Fibroblast of mammary gland (primary cell): ENCODE results near the gene CDC42EP4.
A peak's percentile ranks its signal among the peaks of the same experiment; 100 is the strongest.

Experiments used
- DNase-seq: peaks from one replicate; pipeline ENCODE4 v3.0.0-alpha.2; 2010; ENCODE audit warnings: low read depth
- H3K4me3 ChIP-seq: 2 replicates; pipeline ENCODE4 v1.5.1; 2011; ENCODE audit warnings: low read depth, mild to moderate bottlenecking, low read length, moderate library complexity; ENCODE audit not compliant: control insufficient read depth
- TF ChIP-seq, protein P1 (sequence below): conservative IDR thresholded peaks from 2 replicates; pipeline ENCODE4 v1.5.1; 2011; ENCODE audit warnings: low read depth, low read length, inconsistent platforms; ENCODE audit not compliant: control insufficient read depth, insufficient read depth

The CDC42EP4 gene

GRCh38 chr17:73291260-73291801 lies 20.5 kb downstream of the CDC42EP4 start:
- DNase-seq = peak; percentile 96
- peak overlapping the region; percentile 19 for H3K4me3 ChIP-seq
- TF ChIP-seq, protein P1, sequence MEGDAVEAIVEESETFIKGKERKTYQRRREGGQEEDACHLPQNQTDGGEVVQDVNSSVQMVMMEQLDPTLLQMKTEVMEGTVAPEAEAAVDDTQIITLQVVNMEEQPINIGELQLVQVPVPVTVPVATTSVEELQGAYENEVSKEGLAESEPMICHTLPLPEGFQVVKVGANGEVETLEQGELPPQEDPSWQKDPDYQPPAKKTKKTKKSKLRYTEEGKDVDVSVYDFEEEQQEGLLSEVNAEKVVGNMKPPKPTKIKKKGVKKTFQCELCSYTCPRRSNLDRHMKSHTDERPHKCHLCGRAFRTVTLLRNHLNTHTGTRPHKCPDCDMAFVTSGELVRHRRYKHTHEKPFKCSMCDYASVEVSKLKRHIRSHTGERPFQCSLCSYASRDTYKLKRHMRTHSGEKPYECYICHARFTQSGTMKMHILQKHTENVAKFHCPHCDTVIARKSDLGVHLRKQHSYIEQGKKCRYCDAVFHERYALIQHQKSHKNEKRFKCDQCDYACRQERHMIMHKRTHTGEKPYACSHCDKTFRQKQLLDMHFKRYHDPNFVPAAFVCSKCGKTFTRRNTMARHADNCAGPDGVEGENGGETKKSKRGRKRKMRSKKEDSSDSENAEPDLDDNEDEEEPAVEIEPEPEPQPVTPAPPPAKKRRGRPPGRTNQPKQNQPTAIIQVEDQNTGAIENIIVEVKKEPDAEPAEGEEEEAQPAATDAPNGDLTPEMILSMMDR = no peak

DNA sequence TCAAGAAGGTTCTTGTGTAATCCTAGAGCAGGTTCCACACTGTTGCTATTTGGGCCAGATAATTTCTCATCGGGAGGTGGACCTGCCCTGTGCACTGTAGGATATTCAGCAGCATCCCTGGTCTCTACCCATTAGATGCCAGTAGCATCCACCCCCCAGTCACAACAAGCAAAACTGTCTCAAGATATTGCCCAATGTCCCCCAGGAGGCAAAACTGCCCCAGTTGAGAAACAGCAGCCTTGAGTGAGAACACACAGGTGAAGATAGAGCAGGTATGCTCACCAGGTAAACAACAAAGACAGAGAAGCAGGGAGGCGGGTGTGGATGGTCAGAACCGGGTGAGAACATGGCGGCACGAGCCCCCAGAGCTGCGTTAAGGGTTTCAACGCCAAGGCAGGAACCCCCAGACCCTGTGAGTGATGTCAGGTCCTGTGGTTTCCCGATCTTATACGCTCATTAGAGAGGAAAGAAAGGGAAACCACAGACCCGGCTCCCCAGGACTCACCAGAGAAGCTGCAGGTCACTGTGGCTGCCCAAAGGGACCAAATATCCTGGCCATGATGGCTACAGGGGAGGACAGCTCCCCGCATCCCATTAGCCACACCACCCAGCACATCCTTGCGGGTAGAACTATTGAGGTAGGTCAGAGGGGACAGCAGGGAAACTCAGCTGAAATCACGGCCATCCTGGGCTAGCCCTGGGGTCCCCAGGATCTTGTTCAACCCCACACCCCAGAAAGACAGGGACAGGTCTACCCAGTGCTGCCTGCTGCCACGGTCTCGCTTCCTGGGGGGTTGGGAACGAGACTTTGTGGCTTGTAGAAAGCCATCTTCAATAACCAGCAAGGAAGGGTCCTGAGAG lies 21.2 kb downstream of the CDC42EP4 start:
- TF ChIP-seq, protein P1 = no peak
- H3K4me3 ChIP-seq = no peak overlapping the region
- no peak for DNase-seq

DNA sequence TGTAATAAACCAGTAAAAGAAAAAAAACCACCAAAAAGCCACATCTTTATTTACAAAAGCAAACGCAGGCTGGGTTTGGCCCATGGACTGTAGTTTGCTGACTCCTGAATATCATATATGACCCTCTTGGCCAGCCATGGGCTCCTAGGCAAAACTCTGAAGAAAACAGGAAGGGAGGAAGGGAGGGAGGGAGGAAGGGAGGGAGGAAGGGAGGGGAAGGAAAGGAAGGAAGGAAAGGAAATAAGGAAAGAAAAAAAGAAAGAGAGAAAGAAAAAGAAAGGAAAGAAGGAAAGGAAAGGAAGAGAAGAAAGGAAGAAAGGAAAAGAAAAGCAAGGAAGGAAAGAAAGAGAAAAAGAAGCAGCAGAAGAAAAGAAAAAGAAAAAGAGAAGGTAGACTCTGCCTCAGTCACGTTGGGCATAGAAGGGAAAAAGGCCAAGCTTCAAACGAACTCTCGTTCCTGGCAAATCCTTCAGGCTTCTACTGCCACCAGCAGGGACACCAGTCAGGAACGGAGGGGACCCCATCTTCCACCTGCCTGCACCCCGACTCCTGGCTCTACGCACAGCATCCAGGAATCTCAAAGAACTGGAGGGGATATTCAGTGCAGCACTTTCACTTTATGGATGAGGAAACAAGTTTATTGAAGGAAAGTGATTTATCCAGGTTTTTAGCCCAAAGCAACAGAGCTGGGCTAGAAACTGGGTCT lies 22.1 kb downstream of the CDC42EP4 start:
- DNase-seq = no peak
- TF ChIP-seq, protein P1 = no peak
- no peak overlapping the region for H3K4me3 ChIP-seq

DNA sequence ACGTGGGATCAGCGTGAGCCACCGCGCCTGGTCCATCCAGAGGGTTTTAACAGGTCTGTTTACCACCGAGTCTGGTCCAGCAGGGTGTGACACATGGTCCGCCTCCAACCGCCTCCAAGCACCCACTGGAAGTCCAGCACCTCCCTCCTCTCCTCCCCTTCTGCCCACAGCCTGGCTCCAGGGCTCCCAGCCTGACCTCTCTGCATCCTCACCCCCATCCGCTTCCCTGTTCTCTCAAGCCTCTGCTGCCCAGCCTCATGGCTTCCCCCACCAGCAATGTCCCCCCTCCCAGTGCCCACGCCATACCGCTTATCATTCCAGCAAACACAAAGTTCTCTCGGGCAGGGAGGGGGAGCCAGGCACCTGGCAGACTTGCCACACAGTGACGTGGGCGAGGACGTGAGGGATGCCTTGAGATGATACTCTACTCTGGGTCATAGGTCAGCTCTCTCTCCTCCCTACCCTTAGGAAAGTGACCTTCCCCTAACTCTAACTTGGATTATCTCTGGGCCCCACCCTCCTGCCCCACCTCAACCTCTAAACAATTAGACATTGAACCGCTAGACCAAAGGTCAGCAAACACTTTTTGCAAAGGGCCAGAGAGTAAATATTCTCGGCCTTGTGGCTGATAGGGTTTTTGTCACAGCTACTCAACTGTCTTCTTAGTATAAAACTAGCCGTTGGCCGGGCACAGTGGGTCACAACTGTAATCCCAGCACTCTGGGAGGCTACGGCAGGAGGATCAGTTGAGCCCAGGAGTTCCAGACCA lies 23.1 kb downstream of the CDC42EP4 start:
- TF ChIP-seq, protein P1 = no peak
- no peak overlapping the region for H3K4me3 ChIP-seq
- peak; percentile 52 for DNase-seq

GRCh38 chr17:73286863-73287296 lies 24.9 kb downstream of the CDC42EP4 start:
- peak; percentile 83 for DNase-seq
- H3K4me3 ChIP-seq = no peak overlapping the region
- TF ChIP-seq, protein P1 = no peak
